WTC11 (cell line): Measurements from ENCODE around the gene GALNT6. TPM values are rescaled to one million over a fixed set of nuclear protein-coding genes. Genes with fewer than 3 reads are reported as not detected.

Experiments
- ATAC-seq: fragments of 200-7000 bp; cut with Tn5 transposase; 2 replicates; pipeline ENCODE4 v1.10.0; 2021; ENCODE audit warnings: mild to moderate bottlenecking, moderate library complexity
- CTCF ChIA-PET: fragments of 300-600 bp; sonication (Branson Sonifier 250); formaldehyde crosslinking; loops from one replicate; lab custom pipeline; 2021; ENCODE audit warnings: antibody characterized with exemption; lab: Charles Lee
- POLR2A ChIA-PET: fragments of 350-600 bp; sonication (Branson Sonifier 250); formaldehyde crosslinking; loops from one replicate; lab custom pipeline; 2021; ENCODE audit warnings: antibody characterized with exemption; lab: Charles Lee
- DNase-seq: peaks from one replicate; pipeline ENCODE4 v3.0.0; 2021; ENCODE audit warnings: low spot score
- H3K27ac Mint-ChIP-seq: 2 replicates; pipeline ENCODE4 v1.8.0; 2021; ENCODE audit warnings: mixed read lengths
- H3K27me3 Mint-ChIP-seq: 2 replicates; pipeline ENCODE4 v1.8.0; 2021; ENCODE audit warnings: low read depth, mild to moderate bottlenecking, moderate library complexity, mixed read lengths
- H3K36me3 Mint-ChIP-seq: 2 replicates; pipeline ENCODE4 v1.8.0; 2021; ENCODE audit warnings: mixed read lengths
- H3K4me1 Mint-ChIP-seq: 2 replicates; pipeline ENCODE4 v1.8.0; 2022; ENCODE audit warnings: mixed read lengths
- H3K4me3 Mint-ChIP-seq: 2 replicates; pipeline ENCODE4 v1.8.0; 2021; ENCODE audit warnings: mild to moderate bottlenecking, moderate library complexity, mixed read lengths
- H3K9me3 Mint-ChIP-seq: 2 replicates; pipeline ENCODE4 v1.8.0; 2021; ENCODE audit warnings: mixed read lengths
- CDX4 ChIP-seq: fragments of 250-450 bp; sonication (Bioruptor Pico); IDR thresholded peaks from 2 replicates; pipeline ENCODE4 v1.9.0; 2021; ENCODE audit warnings: moderate library complexity, mild to moderate bottlenecking, inconsistent platforms, borderline replicate concordance
- CREM ChIP-seq: sonication (generic); formaldehyde crosslinking; IDR thresholded peaks from 2 replicates; pipeline ENCODE4 v1.8.1; 2022; ENCODE audit warnings: mild to moderate bottlenecking, missing genetic modification reagents, moderate library complexity
- CTCF ChIP-seq: fragments of 200-600 bp; IDR thresholded peaks from 2 replicates; pipeline ENCODE4 v1.8.0; 2022; ENCODE audit warnings: antibody characterized with exemption
- ESRRA ChIP-seq: sonication (generic); formaldehyde crosslinking; IDR thresholded peaks from 2 replicates; pipeline ENCODE4 v1.8.1; 2022; ENCODE audit warnings: mild to moderate bottlenecking, missing genetic modification reagents, borderline replicate concordance
- FOXP1 ChIP-seq: sonication (generic); formaldehyde crosslinking; IDR thresholded peaks from 2 replicates; pipeline ENCODE4 v1.8.0; 2022; ENCODE audit warnings: missing genetic modification reagents, mild to moderate bottlenecking, moderate library complexity, borderline replicate concordance
- JAZF1 ChIP-seq: fragments of 250-450 bp; sonication (Bioruptor Pico); IDR thresholded peaks from 2 replicates; pipeline ENCODE4 v1.9.0; 2021; ENCODE audit warnings: moderate library complexity, mild to moderate bottlenecking, inconsistent platforms
- JUN ChIP-seq: sonication (generic); formaldehyde crosslinking; IDR thresholded peaks from 2 replicates; pipeline ENCODE4 v1.8.0; 2023; ENCODE audit warnings: mild to moderate bottlenecking, missing genetic modification reagents
- MAX ChIP-seq: sonication (generic); formaldehyde crosslinking; IDR thresholded peaks from 2 replicates; pipeline ENCODE4 v1.8.0; 2022; ENCODE audit warnings: mild to moderate bottlenecking, missing genetic modification reagents
- MXD4 ChIP-seq: fragments of 250-450 bp; sonication (Bioruptor Pico); IDR thresholded peaks from 2 replicates; pipeline ENCODE4 v1.8.0; 2021; ENCODE audit warnings: mild to moderate bottlenecking, moderate library complexity, borderline replicate concordance
- MYBL2 ChIP-seq: sonication (generic); formaldehyde crosslinking; IDR thresholded peaks from 2 replicates; pipeline ENCODE4 v1.8.1; 2023; ENCODE audit warnings: mild to moderate bottlenecking, moderate library complexity, missing genetic modification reagents
- NFE2L1 ChIP-seq: sonication (generic); formaldehyde crosslinking; IDR thresholded peaks from 2 replicates; pipeline ENCODE4 v1.8.1; 2023; ENCODE audit warnings: missing genetic modification reagents
- NFYB ChIP-seq: sonication (generic); formaldehyde crosslinking; conservative IDR thresholded peaks from 2 replicates; pipeline ENCODE4 v1.8.0; 2022; ENCODE audit warnings: low read depth, missing genetic modification reagents
- NR2C2 ChIP-seq: sonication (generic); formaldehyde crosslinking; IDR thresholded peaks from 2 replicates; pipeline ENCODE4 v1.8.0; 2022; ENCODE audit warnings: mild to moderate bottlenecking, missing genetic modification reagents
- OVOL2 ChIP-seq: fragments of 250-450 bp; sonication (Bioruptor Pico); IDR thresholded peaks from 2 replicates; pipeline ENCODE4 v1.9.0; 2021; ENCODE audit warnings: mild to moderate bottlenecking, borderline replicate concordance
- PRRX2 ChIP-seq: fragments of 250-450 bp; sonication (Bioruptor Pico); IDR thresholded peaks from 2 replicates; pipeline ENCODE4 v1.8.0; 2021; ENCODE audit warnings: mild to moderate bottlenecking
- TEAD4 ChIP-seq: sonication (generic); formaldehyde crosslinking; IDR thresholded peaks from 2 replicates; pipeline ENCODE4 v1.8.0; 2022; ENCODE audit warnings: mild to moderate bottlenecking, missing genetic modification reagents
- ZBTB21 ChIP-seq: sonication (generic); formaldehyde crosslinking; IDR thresholded peaks from 2 replicates; pipeline ENCODE4 v1.8.1; 2023; ENCODE audit warnings: mild to moderate bottlenecking, missing genetic modification reagents, borderline replicate concordance
- ZNF121 ChIP-seq: sonication (generic); formaldehyde crosslinking; IDR thresholded peaks from 2 replicates; pipeline ENCODE4 v1.8.0; 2023; ENCODE audit warnings: missing genetic modification reagents
- ZNF219 ChIP-seq: sonication (generic); formaldehyde crosslinking; IDR thresholded peaks from 2 replicates; pipeline ENCODE4 v1.8.0; 2023; ENCODE audit warnings: missing genetic modification reagents, mild to moderate bottlenecking, borderline replicate concordance
- ZNF671 ChIP-seq: fragments of 250-450 bp; sonication (Bioruptor Pico); IDR thresholded peaks from 2 replicates; pipeline ENCODE4 v1.8.0; 2021; ENCODE audit warnings: mild to moderate bottlenecking
- total RNA-seq: library from RNA; stranded (reverse); gene quantifications from 3 replicates; pipeline ENCODE4 v1.2.3, GENCODE V29; 2021
- TF ChIP-seq, protein P1 (sequence below): sonication (generic); formaldehyde crosslinking; conservative IDR thresholded peaks from 2 replicates; pipeline ENCODE4 v1.8.1; 2023; ENCODE audit warnings: mild to moderate bottlenecking, low read depth, missing genetic modification reagents, moderate library complexity
- TF ChIP-seq, protein P2 (sequence below): sonication (generic); formaldehyde crosslinking; IDR thresholded peaks from 2 replicates; pipeline ENCODE4 v1.8.0; 2022; ENCODE audit warnings: missing genetic modification reagents
- TF ChIP-seq, protein P3 (sequence below): sonication (generic); formaldehyde crosslinking; IDR thresholded peaks from 2 replicates; pipeline ENCODE4 v1.8.0; 2022; ENCODE audit warnings: mild to moderate bottlenecking, missing genetic modification reagents
- TF ChIP-seq, protein P4 (sequence below): sonication (generic); formaldehyde crosslinking; IDR thresholded peaks from 2 replicates; pipeline ENCODE4 v1.8.1; 2022; ENCODE audit warnings: low read depth, missing genetic modification reagents, borderline replicate concordance

Gene GALNT6
- total RNA-seq, 1 experiment from 2014 or later, result 18.3 TPM

GRCh38 chr12:51388846-51389245 is 2.4 kb downstream of the GALNT6 start:
- H3K27ac Mint-ChIP-seq, result peak overlapping the region; percentile 64; the same call in 1 of the 2 replicates
- peaks cover 58% of the 10 kb centered on the region for H3K4me1 Mint-ChIP-seq
- POLR2A ChIA-PET, result interaction anchor here (0.9 kb wide), 1 partner anchor 17 kb away, joined by 3 read pairs; no protein-coding TSS in a partner anchor
- no peak for TF ChIP-seq MXD4 (CRISPR knock-in tag)
- TF ChIP-seq ZNF219 (CRISPR knock-in tag), result no peak
- TF ChIP-seq OVOL2 (CRISPR knock-in tag), result no peak
- no peak for TF ChIP-seq MAX (CRISPR knock-in tag)
- TF ChIP-seq, protein P1, sequence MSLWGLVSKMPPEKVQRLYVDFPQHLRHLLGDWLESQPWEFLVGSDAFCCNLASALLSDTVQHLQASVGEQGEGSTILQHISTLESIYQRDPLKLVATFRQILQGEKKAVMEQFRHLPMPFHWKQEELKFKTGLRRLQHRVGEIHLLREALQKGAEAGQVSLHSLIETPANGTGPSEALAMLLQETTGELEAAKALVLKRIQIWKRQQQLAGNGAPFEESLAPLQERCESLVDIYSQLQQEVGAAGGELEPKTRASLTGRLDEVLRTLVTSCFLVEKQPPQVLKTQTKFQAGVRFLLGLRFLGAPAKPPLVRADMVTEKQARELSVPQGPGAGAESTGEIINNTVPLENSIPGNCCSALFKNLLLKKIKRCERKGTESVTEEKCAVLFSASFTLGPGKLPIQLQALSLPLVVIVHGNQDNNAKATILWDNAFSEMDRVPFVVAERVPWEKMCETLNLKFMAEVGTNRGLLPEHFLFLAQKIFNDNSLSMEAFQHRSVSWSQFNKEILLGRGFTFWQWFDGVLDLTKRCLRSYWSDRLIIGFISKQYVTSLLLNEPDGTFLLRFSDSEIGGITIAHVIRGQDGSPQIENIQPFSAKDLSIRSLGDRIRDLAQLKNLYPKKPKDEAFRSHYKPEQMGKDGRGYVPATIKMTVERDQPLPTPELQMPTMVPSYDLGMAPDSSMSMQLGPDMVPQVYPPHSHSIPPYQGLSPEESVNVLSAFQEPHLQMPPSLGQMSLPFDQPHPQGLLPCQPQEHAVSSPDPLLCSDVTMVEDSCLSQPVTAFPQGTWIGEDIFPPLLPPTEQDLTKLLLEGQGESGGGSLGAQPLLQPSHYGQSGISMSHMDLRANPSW, result no peak
- TF ChIP-seq TEAD4 (CRISPR knock-in tag), result no peak
- TF ChIP-seq, protein P2, sequence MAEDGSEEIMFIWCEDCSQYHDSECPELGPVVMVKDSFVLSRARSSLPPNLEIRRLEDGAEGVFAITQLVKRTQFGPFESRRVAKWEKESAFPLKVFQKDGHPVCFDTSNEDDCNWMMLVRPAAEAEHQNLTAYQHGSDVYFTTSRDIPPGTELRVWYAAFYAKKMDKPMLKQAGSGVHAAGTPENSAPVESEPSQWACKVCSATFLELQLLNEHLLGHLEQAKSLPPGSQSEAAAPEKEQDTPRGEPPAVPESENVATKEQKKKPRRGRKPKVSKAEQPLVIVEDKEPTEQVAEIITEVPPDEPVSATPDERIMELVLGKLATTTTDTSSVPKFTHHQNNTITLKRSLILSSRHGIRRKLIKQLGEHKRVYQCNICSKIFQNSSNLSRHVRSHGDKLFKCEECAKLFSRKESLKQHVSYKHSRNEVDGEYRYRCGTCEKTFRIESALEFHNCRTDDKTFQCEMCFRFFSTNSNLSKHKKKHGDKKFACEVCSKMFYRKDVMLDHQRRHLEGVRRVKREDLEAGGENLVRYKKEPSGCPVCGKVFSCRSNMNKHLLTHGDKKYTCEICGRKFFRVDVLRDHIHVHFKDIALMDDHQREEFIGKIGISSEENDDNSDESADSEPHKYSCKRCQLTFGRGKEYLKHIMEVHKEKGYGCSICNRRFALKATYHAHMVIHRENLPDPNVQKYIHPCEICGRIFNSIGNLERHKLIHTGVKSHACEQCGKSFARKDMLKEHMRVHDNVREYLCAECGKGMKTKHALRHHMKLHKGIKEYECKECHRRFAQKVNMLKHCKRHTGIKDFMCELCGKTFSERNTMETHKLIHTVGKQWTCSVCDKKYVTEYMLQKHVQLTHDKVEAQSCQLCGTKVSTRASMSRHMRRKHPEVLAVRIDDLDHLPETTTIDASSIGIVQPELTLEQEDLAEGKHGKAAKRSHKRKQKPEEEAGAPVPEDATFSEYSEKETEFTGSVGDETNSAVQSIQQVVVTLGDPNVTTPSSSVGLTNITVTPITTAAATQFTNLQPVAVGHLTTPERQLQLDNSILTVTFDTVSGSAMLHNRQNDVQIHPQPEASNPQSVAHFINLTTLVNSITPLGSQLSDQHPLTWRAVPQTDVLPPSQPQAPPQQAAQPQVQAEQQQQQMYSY (CRISPR knock-in tag), result no peak
- no peak for TF ChIP-seq JUN
- TF ChIP-seq ZNF121 (CRISPR knock-in tag), result no peak
- TF ChIP-seq NFE2L1 (CRISPR knock-in tag), result no peak
- TF ChIP-seq NR2C2 (CRISPR knock-in tag), result no peak
- TF ChIP-seq ZBTB21 (CRISPR knock-in tag), result no peak
- TF ChIP-seq NFYB (CRISPR knock-in tag), result no peak
- no peak for TF ChIP-seq PRRX2 (CRISPR knock-in tag)
- no peak overlapping the region; the same call in 1 of the 2 replicates for H3K4me3 Mint-ChIP-seq
- no peak for ATAC-seq
- no peaks in the 10 kb centered on the region for H3K27me3 Mint-ChIP-seq
- CTCF ChIA-PET, result no interaction called here
- H3K36me3 Mint-ChIP-seq, result peaks cover 5% of the 10 kb centered on the region
- H3K9me3 Mint-ChIP-seq, result no peaks in the 10 kb centered on the region
- DNase-seq, result no peak

DNA sequence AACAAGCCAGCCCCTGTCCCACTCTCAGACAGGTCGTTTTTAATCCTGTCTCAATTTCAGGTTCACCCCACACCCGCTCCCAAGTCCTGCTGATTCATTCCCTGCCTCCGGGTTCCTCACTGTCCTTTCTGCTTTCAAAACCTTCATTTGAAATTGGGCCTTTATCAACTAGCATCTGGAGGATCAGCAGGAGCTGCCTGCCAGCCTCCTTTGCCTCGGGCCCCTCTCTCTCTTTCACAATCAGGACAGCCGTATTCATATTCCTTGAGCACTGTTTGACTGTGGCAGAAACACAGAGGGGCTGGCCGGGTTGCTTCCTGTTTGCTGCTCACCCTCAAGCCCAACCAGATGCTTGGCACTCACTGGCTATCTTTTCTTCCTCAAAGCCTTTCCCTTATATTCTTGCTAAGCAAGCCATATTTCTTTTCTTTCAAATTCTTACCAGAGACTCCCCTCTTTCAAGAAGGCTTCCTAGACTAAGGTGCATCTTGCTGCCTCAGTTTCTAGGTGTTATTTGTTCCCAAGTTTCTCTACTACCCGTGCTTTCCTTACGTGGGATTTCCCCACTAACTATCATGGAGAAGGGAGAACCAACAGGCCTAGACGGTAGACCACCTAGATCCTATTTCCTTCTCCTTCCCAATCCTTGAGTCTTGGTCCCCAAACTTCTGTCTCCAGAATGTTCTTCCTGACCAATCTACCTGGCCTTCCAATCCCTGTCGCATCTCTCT is 3.0 kb downstream of the GALNT6 start:
- POLR2A ChIA-PET, result interaction anchor here (0.9 kb wide), 1 partner anchor 16 kb away, joined by 3 read pairs; no protein-coding TSS in a partner anchor
- CTCF ChIA-PET, result no interaction called here
- no peaks in the 10 kb centered on the region for H3K9me3 Mint-ChIP-seq
- peaks cover 2% of the 10 kb centered on the region; the same call in 1 of the 2 replicates for H3K36me3 Mint-ChIP-seq
- no peaks in the 10 kb centered on the region for H3K27me3 Mint-ChIP-seq
- H3K4me1 Mint-ChIP-seq, result peaks cover 58% of the 10 kb centered on the region
- ATAC-seq (no peak), DNase-seq (no peak)
- H3K4me3 Mint-ChIP-seq, result no peak overlapping the region
- H3K27ac Mint-ChIP-seq, result peak overlapping the region; percentile 64
- TF ChIP-seq JAZF1 (CRISPR knock-in tag), result no peak
- no peak for TF ChIP-seq JUN
- TF ChIP-seq, protein P3, sequence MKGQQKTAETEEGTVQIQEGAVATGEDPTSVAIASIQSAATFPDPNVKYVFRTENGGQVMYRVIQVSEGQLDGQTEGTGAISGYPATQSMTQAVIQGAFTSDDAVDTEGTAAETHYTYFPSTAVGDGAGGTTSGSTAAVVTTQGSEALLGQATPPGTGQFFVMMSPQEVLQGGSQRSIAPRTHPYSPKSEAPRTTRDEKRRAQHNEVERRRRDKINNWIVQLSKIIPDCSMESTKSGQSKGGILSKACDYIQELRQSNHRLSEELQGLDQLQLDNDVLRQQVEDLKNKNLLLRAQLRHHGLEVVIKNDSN (CRISPR knock-in tag), result no peak
- TF ChIP-seq CDX4 (CRISPR knock-in tag), result no peak
- no peak for TF ChIP-seq ZNF671 (CRISPR knock-in tag)
- no peak for TF ChIP-seq MYBL2 (CRISPR knock-in tag)
- TF ChIP-seq MXD4 (CRISPR knock-in tag), result no peak
- no peak for TF ChIP-seq FOXP1 (CRISPR knock-in tag)
- TF ChIP-seq CREM (CRISPR knock-in tag), result no peak
- TF ChIP-seq, protein P4, sequence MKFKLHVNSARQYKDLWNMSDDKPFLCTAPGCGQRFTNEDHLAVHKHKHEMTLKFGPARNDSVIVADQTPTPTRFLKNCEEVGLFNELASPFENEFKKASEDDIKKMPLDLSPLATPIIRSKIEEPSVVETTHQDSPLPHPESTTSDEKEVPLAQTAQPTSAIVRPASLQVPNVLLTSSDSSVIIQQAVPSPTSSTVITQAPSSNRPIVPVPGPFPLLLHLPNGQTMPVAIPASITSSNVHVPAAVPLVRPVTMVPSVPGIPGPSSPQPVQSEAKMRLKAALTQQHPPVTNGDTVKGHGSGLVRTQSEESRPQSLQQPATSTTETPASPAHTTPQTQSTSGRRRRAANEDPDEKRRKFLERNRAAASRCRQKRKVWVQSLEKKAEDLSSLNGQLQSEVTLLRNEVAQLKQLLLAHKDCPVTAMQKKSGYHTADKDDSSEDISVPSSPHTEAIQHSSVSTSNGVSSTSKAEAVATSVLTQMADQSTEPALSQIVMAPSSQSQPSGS (CRISPR knock-in tag), result no peak
- TF ChIP-seq CTCF, result no peak
- no peak for TF ChIP-seq ESRRA
- TF ChIP-seq PRRX2 (CRISPR knock-in tag), result no peak
